Left cardiac atrium (tissue), 4 donors: Measurements from ENCODE around the gene HGFAC. TPM values are rescaled to one million over a fixed set of nuclear protein-coding genes. Genes with fewer than 3 reads are reported as not detected.
A peak's percentile ranks its signal among the peaks of the same experiment; 100 is the strongest.
"Not testable (repeated sequence)": the region's sequence is repeated elsewhere in the genome, so short reads cannot be mapped to it uniquely, and the experiment has no call there.

ENCODE experiments used
- ATAC-seq, 2 donors: fragments of 200-7000 bp; cut with Tn5 transposase; one replicate each; pipeline ENCODE4 v1.9.1; 2020; ENCODE audit warnings: mild to moderate bottlenecking in 2 of 2, moderate library complexity in 2 of 2
- DNase-seq: peaks from one replicate; pipeline ENCODE4 v3.0.0-alpha.2; 2020
- intact Hi-C, 2 donors: fragments of 100-400 bp; cut with DNase I; formaldehyde crosslinking; loops; one replicate each; pipeline versions ENCODE4 v1.14.1 to v1.15.1; 2022 to 2023
- total RNA-seq, 2 donors: library from RNA; stranded (reverse); fragmentation: NEBNext Ultra II Directional; extraction: Animal tissue kit (Norgen Biotek cat#: 25700); gene quantifications; one replicate each; pipeline ENCODE4 v1.2.1, GENCODE V29; 2021
- donor health status: DM: no; HTN: yes; CAD: no.
- donor health status: DM: no; HTN: yes; CAD: no; lungs with severe emphysema.
- donor health status: DM: yes; HTN: yes; CAD: no.
- donor health status: Dilated cardiomyopathy.

HGFAC gene
- total RNA-seq, 2 donors from 2014 or later: 0.34 to 0.38 TPM

- intact Hi-C loops: no loop called here
- no peak for ATAC-seq
- peak; percentile 16 for DNase-seq
Observed at GRCh38 chr4:3409571-3410091, 32.1 kb upstream of the HGFAC start.

- intact Hi-C loops: no loop called here
- no peak for ATAC-seq
- DNase-seq: peak; percentile 9
Observed at GRCh38 chr4:3410401-3411135, 31.2 kb upstream of the HGFAC start.

- ATAC-seq, intact Hi-C loops, DNase-seq: not testable (repeated sequence)
Observed at GRCh38 chr4:3411190-3411589, 30.6 kb upstream of the HGFAC start.

GRCh38 chr4:3411676-3412075, 30.1 kb upstream of the HGFAC start:
- DNase-seq (peak; percentile 11), ATAC-seq (no peak)
- intact Hi-C loops: no loop called here

- intact Hi-C loops: no loop called here
- ATAC-seq (no peak), DNase-seq (peak; percentile 17)
Observed at GRCh38 chr4:3412257-3413020, 29.3 kb upstream of the HGFAC start.

- DNase-seq (no peak), ATAC-seq (no peak)
- intact Hi-C loops: no loop called here
Observed at GRCh38 chr4:3413217-3413671, 28.5 kb upstream of the HGFAC start.

GRCh38 chr4:3413675-3414420, 27.9 kb upstream of the HGFAC start:
- DNase-seq: peak; percentile 17
- ATAC-seq: no peak
- intact Hi-C loops: no loop called here

- intact Hi-C loops: no loop called here
Observed at GRCh38 chr4:3414421-3415279, 27.1 kb upstream of the HGFAC start.

GRCh38 chr4:3415471-3416141, 26.2 kb upstream of the HGFAC start:
- intact Hi-C loops: no loop called here
- ATAC-seq (no peak), DNase-seq (peak; percentile 18)

More at GRCh38 chr4:3414421-3415279, 27.1 kb upstream of the HGFAC start:
- DNase-seq (peak; percentile 15), ATAC-seq (no peak)

- no peak for DNase-seq
- intact Hi-C loops: no loop called here
- ATAC-seq: no peak
Observed at GRCh38 chr4:3416270-3416669, 25.5 kb upstream of the HGFAC start.

- intact Hi-C loops: no loop called here
- peak; percentile 9 for DNase-seq
- ATAC-seq: no peak
Observed at GRCh38 chr4:3416821-3417221, 24.9 kb upstream of the HGFAC start.

- DNase-seq (peak; percentile 14), ATAC-seq (no peak)
- intact Hi-C loops: no loop called here
Observed at GRCh38 chr4:3417448-3417847, 24.3 kb upstream of the HGFAC start.

- DNase-seq (peak; percentile 17), ATAC-seq (no peak)
- intact Hi-C loops: no loop called here
Observed at GRCh38 chr4:3418029-3418762, 23.6 kb upstream of the HGFAC start.

GRCh38 chr4:3419836-3420605, 21.7 kb upstream of the HGFAC start:
- ATAC-seq (no peak), DNase-seq (peak; percentile 3)
- intact Hi-C loops: no loop called here

GRCh38 chr4:3420606-3420955, 21.2 kb upstream of the HGFAC start:
- DNase-seq (peak; percentile 6), ATAC-seq (no peak)
- intact Hi-C loops: no loop called here

GRCh38 chr4:3420956-3421355, 20.8 kb upstream of the HGFAC start:
- ATAC-seq: peak in 1 of 2 donors; percentile 47
- peak; percentile 7 for DNase-seq
- intact Hi-C loops: no loop called here

- ATAC-seq (no peak), DNase-seq (peak; percentile 9)
- intact Hi-C loops: no loop called here
Observed at GRCh38 chr4:3421470-3421869, 20.3 kb upstream of the HGFAC start.
